ENCODE results near the gene HNRNPUL1. TPM values are rescaled to one million over a fixed set of nuclear protein-coding genes. Genes with fewer than 3 reads are reported as not detected.

The HNRNPUL1 gene
- total RNA-seq, 1 experiment from 2014 or later = 201 TPM

GRCh38 chr19:41303954-41304353, 39.8 kb downstream of the HNRNPUL1 start:
- no peak overlapping the region for H2AFZ ChIP-seq (ENCODE audit: low read depth, low read length, poor library complexity, severe bottlenecking)
- H3K9me3 ChIP-seq (ENCODE audit: control insufficient read depth in 1 of 2, insufficient read depth in 1 of 2, low read depth in 1 of 2, low read length in 2 of 2) = no peaks in the 10 kb centered on the region
- CTCF ChIA-PET = no interaction called here
- intact Hi-C loops (cut with micrococcal nuclease) = no loop called here
- H3K4me3 ChIP-seq (replicated peaks in 1 of 2; ENCODE audit: low read depth in 1 of 2, low read length in 2 of 2) = no peak overlapping the region
- H4K20me1 ChIP-seq (ENCODE audit: insufficient read depth) = peaks cover 4% of the 10 kb centered on the region; the same call in 1 of the 2 replicates
- H3K27me3 ChIP-seq (ENCODE audit: insufficient read depth, low read length) = no peaks in the 10 kb centered on the region
- H3K4me1 ChIP-seq (ENCODE audit: control insufficient read depth in 1 of 2, insufficient read depth in 2 of 2, low read length in 2 of 2) = peaks cover 0 to 10% of the 10 kb centered on the region in 2 experiments; a peak in 3 of 4 replicates
- peaks cover 48 to 81% of the 10 kb centered on the region in 2 experiments for H3K36me3 ChIP-seq (ENCODE audit: control insufficient read depth in 1 of 2, insufficient read depth in 2 of 2, low read length in 2 of 2)
- peaks cover 17% of the 10 kb centered on the region; the same call in 1 of the 2 replicates for H3K79me2 ChIP-seq (ENCODE audit: insufficient read depth, low read length)
- RAD21 ChIA-PET (ENCODE audit: low non-redundant PET in 1 of 2, low total read pairs in 2 of 2, uncharacterized antibody in 2 of 2, unreplicated experiment in 2 of 2) = no interaction called here
- TF ChIP-seq TCF7L2 (IDR thresholded peaks at IDR 0.05; ENCODE audit: borderline replicate concordance, extremely low read depth, insufficient read depth, insufficient read length) (no peak), ZBTB33 (IDR thresholded peaks at IDR 0.05; ENCODE audit: extremely low read depth, insufficient replicate concordance, low read length) (no peak), POLR2AphosphoS5 (IDR thresholded peaks at IDR 0.05; ENCODE audit: low read depth, low read length) (no peak), RAD21 (IDR thresholded peaks at IDR 0.05; ENCODE audit: low read depth) (no peak), SP1 (IDR thresholded peaks at IDR 0.05; ENCODE audit: low read depth) (no peak), FOSL1 (IDR thresholded peaks at IDR 0.05; ENCODE audit: low read depth) (no peak), ZNF274 (IDR thresholded peaks at IDR 0.05; ENCODE audit: low read depth, low read length) (no peak), ELF1 (IDR thresholded peaks at IDR 0.05; ENCODE audit: borderline replicate concordance, low read depth) (no peak), ZFX (IDR thresholded peaks at IDR 0.05) (no peak), SRF (IDR thresholded peaks at IDR 0.05; ENCODE audit: low read depth) (no peak), POLR2A (IDR thresholded peaks at IDR 0.05; ENCODE audit: borderline replicate concordance, extremely low read depth, insufficient read depth, insufficient read length) (no peak), YY1 (IDR thresholded peaks at IDR 0.05; ENCODE audit: extremely low read depth, insufficient replicate concordance, low read depth, low read length) (no peak), JUND (IDR thresholded peaks at IDR 0.05) (no peak), EZH2 (IDR thresholded peaks at IDR 0.05) (no peak), MAX (IDR thresholded peaks at IDR 0.05) (no peak)
- TF ChIP-seq, protein P1, sequence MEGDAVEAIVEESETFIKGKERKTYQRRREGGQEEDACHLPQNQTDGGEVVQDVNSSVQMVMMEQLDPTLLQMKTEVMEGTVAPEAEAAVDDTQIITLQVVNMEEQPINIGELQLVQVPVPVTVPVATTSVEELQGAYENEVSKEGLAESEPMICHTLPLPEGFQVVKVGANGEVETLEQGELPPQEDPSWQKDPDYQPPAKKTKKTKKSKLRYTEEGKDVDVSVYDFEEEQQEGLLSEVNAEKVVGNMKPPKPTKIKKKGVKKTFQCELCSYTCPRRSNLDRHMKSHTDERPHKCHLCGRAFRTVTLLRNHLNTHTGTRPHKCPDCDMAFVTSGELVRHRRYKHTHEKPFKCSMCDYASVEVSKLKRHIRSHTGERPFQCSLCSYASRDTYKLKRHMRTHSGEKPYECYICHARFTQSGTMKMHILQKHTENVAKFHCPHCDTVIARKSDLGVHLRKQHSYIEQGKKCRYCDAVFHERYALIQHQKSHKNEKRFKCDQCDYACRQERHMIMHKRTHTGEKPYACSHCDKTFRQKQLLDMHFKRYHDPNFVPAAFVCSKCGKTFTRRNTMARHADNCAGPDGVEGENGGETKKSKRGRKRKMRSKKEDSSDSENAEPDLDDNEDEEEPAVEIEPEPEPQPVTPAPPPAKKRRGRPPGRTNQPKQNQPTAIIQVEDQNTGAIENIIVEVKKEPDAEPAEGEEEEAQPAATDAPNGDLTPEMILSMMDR (IDR thresholded peaks at IDR 0.05 in 2 of 3, conservative IDR thresholded peaks at IDR 0.05 in 1 of 3; ENCODE audit: borderline replicate concordance in 1 of 3, insufficient read depth in 1 of 3, low read depth in 2 of 3, low read length in 2 of 3) = no peak
- TF ChIP-seq, protein P2, sequence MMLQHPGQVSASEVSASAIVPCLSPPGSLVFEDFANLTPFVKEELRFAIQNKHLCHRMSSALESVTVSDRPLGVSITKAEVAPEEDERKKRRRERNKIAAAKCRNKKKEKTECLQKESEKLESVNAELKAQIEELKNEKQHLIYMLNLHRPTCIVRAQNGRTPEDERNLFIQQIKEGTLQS (IDR thresholded peaks at IDR 0.05) = no peak
- no peak overlapping the region for H3K4me2 ChIP-seq (ENCODE audit: low read length)
- no peak for DNase-seq (ENCODE audit: low read depth, low spot score)
- H3K9me2 ChIP-seq (ENCODE audit: insufficient read depth) = no peaks in the 10 kb centered on the region
- no peak overlapping the region for H3K9ac ChIP-seq (ENCODE audit: low read length)
- ATAC-seq = no peak
- POLR2A ChIA-PET = no interaction called here
- H3K27ac ChIP-seq (ENCODE audit: low read depth, low read length) = no peak overlapping the region
- BruUV-seq (replicated peaks) = no TSS peak

Measured in HCT116 (cell line).